Cardiac fibroblast (primary cell): Measurements from ENCODE around the gene AP1G1.
"Not testable (repeated sequence)": the region's sequence is repeated elsewhere in the genome, so short reads cannot be mapped to it uniquely, and the experiment has no call there.

Experiments
- DNase-seq, 2 donors: peaks; one replicate each; pipeline versions ENCODE4 v3.0.0 to v3.0.0-alpha.2; 2010; ENCODE audit warnings: low read depth in 2 of 2
- H3K4me3 ChIP-seq, 2 donors: replicated peaks in 1 of 2; 1 replicate in 1 of 2; 2 replicates in 1 of 2; pipeline ENCODE4 v1.5.1; 2011; ENCODE audit warnings: low read depth in 2 of 2, low read length in 2 of 2, mild to moderate bottlenecking in 2 of 2, moderate library complexity in 1 of 2
- CTCF ChIP-seq: IDR thresholded peaks from one replicate; pipeline ENCODE4 v1.5.1; 2011; ENCODE audit warnings: low read depth, mild to moderate bottlenecking, low read length, inconsistent platforms

Gene AP1G1

DNA sequence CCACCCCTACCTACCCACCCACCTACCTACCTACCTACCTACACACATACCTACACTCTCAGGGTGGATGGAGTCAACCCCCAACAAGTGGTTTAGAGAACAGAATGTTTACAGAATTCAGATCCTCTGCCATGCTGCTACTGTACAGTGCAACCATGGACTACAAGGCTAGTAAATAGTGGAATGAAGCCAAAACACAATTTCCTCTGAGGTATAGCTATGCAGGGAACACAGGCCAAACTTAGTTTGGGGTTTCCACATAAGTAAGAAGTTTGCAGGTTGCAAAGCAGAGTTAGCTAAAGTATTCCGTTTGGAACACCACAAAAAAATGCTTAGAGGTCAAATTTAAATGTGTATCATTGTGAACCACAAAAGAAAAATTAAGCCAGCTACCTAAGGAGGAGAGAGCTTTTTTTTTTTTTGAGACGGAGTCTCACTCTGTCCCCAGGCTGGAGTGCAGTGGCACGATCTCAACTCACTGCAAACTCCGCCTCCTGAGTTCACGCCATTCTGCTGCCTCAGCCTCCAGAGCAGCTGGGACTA, 2.7 kb upstream of the AP1G1 start:
- no peak for TF ChIP-seq CTCF
- DNase-seq: peak; percentile 33 to 60
- H3K4me3 ChIP-seq: no peak overlapping the region

GRCh38 chr16:71810155-71810530, 1.5 kb upstream of the AP1G1 start:
- DNase-seq, H3K4me3 ChIP-seq: not testable (repeated sequence)

DNA sequence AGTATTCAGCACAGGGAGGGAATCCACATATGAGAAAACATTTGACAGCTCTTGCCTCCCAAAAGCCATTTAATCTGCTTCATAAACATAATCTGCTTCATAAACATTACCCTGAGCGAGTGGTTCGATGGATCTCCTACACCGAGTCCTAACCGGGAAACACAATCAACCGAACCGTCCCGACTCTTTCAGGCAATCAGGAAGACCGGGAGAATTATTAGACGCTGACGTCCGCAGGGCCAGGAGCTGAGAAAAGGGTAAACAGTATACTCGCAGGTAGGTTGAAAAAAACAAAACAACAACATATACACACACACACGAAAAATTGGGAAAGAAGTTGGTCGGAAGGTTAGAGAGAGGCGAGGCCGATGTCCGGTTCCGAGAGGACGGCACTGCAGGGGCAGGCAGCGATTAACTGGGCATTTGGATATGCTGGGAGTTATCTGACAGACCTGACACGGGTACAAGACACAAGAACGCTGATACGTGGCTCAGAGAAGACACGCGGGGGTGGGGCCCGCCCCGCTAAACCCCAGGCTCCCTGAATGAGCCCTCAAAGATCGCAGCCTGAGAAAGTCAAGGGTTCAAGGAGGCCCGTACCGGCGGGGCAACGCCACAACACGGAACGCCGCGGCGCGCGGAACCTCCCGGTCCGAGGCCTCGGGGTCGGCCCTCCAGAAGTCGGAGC, 585 bp downstream of the AP1G1 start:
- peak; percentile 19 to 36 for DNase-seq
- no peak for TF ChIP-seq CTCF
- peak overlapping the region; percentile 95 to 97 for H3K4me3 ChIP-seq

- no peak overlapping the region for H3K4me3 ChIP-seq
- DNase-seq: no peak
- no peak for TF ChIP-seq CTCF
These were observed 5.3 kb downstream of the AP1G1 start for GRCh38 chr16:71803305-71803690.

GRCh38 chr16:71796501-71797097, 12.0 kb downstream of the AP1G1 start:
- H3K4me3 ChIP-seq: no peak overlapping the region
- no peak for DNase-seq
- no peak for TF ChIP-seq CTCF

DNA sequence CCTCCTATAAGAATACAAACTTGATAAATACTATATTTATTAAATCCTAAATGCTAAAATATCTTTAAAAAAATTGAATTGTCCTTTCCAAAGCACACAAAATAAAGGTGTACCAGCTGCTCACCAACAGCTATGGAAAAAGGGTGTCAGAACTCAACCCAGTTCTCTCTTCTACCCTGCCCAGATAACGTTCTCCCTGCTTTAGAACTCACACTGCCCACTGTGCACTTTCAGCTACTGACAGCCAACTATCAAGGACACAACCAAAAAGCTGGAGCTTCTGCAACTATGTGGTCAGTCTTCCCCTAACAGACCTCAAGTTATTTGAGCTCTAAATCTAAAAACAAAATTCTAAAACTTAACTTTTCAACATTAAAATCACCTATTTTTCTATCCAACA, 13.7 kb downstream of the AP1G1 start:
- TF ChIP-seq CTCF: no peak
- H3K4me3 ChIP-seq: no peak overlapping the region
- DNase-seq: no peak

GRCh38 chr16:71794018-71794417, 14.6 kb downstream of the AP1G1 start:
- H3K4me3 ChIP-seq: no peak overlapping the region
- DNase-seq: no peak
- no peak for TF ChIP-seq CTCF
